Common myeloid progenitor, CD34-positive (primary cell): ENCODE results near the gene FBXW2.
A peak's percentile ranks its signal among the peaks of the same experiment; 100 is the strongest.

Source experiments
- CTCF ChIA-PET: fragments of 350-600 bp; sonication (Branson Sonifier 250); formaldehyde crosslinking; loops from one replicate; lab custom pipeline; 2021; ENCODE audit warnings: antibody characterized with exemption; lab: Charles Lee
- POLR2A ChIA-PET: fragments of 350-600 bp; sonication (Branson Sonifier 250); formaldehyde crosslinking; loops from one replicate; lab custom pipeline; 2021; ENCODE audit warnings: antibody characterized with exemption; lab: Charles Lee
- DNase-seq, 3 donors: peaks; one replicate each; pipeline versions ENCODE4 v3.0.0 to v3.0.0-alpha.2; 2013
- H3K27ac ChIP-seq, 2 experiments: 1 replicate in 1 of 2; 2 replicates in 1 of 2; pipeline ENCODE4 v1.7.0; 2013; ENCODE audit warnings: inconsistent platforms in 2 of 2, low read length in 2 of 2, mild to moderate bottlenecking in 2 of 2, low read depth in 1 of 2, moderate library complexity in 1 of 2; ENCODE audit not compliant: severe bottlenecking in 2 of 2, insufficient read depth in 1 of 2, poor library complexity in 1 of 2
- H3K27me3 ChIP-seq, 5 experiments: replicated peaks in 2 of 5; 1 replicate in 3 of 5; 2 replicates in 2 of 5; pipeline versions ENCODE4 v1.6.1 to v1.7.0; 2013; ENCODE audit warnings: low read length in 4 of 5, mild to moderate bottlenecking in 2 of 5, moderate library complexity in 2 of 5, inconsistent platforms in 1 of 5; ENCODE audit not compliant: insufficient read depth in 5 of 5, control insufficient read depth in 4 of 5
- H3K36me3 ChIP-seq, 4 experiments: 1 replicate in 2 of 4; 2 replicates in 2 of 4; pipeline versions ENCODE4 v1.6.1 to v1.7.0; 2013; ENCODE audit warnings: low read length in 3 of 4, control low read depth in 1 of 4, mild to moderate bottlenecking in 1 of 4; ENCODE audit not compliant: control insufficient read depth in 4 of 4, insufficient read depth in 4 of 4
- H3K4me1 ChIP-seq, 4 experiments: 1 replicate in 3 of 4; 2 replicates in 1 of 4; pipeline versions ENCODE4 v1.6.1 to v1.7.1; 2013; ENCODE audit warnings: low read length in 3 of 4, mild to moderate bottlenecking in 3 of 4, control low read depth in 1 of 4, inconsistent platforms in 1 of 4, moderate library complexity in 1 of 4; ENCODE audit not compliant: control insufficient read depth in 4 of 4, insufficient read depth in 4 of 4; ENCODE audit errors: control extremely low read depth in 1 of 4
- H3K4me3 ChIP-seq, 7 experiments: 1 replicate in 4 of 7; 2 replicates in 3 of 7; pipeline versions ENCODE4 v1.5.1 to v1.7.0; 2013; ENCODE audit warnings: mild to moderate bottlenecking in 7 of 7, low read length in 6 of 7, moderate library complexity in 6 of 7, inconsistent platforms in 2 of 7, low read depth in 2 of 7, control low read depth in 1 of 7; ENCODE audit not compliant: insufficient read depth in 4 of 7, control insufficient read depth in 1 of 7; ENCODE audit errors: extremely low read depth in 1 of 7
- H3K9me3 ChIP-seq, 5 experiments: 1 replicate in 4 of 5; 2 replicates in 1 of 5; pipeline versions ENCODE4 v1.6.1 to v1.7.1; 2013; ENCODE audit warnings: low read length in 4 of 5, mild to moderate bottlenecking in 2 of 5, inconsistent platforms in 1 of 5, low read depth in 1 of 5, moderate library complexity in 1 of 5; ENCODE audit not compliant: control insufficient read depth in 4 of 5, insufficient read depth in 2 of 5; ENCODE audit errors: control extremely low read depth in 1 of 5
- WGBS: methylation state at CpG from one replicate; pipeline ENCODE4 v1.1.5; 2013; ENCODE audit not compliant: insufficient coverage; 5-methylcytosine and 5-hydroxymethylcytosine counted together

Gene FBXW2

DNA sequence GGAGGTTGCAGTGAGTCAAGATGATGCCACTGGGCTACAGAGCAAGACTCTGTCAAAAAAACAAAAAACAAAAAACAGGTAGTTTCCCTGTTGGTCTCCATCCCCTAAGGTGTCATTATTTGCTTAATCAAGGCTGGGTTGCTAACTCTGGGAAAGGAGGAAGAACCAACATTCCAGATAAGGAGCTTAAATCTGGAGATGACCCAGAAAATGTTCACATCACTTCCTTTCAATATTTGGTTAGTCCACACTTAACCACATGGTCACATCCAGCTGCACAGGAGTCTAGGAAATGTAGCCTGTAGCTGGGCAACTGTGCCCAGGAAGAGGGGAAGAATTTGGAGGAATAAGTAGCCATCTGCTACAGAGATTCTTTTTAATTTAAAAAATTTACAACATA is 53.1 kb downstream of the FBXW2 start:
- Histone ChIP-seq H3K36me3 (no peaks in the 10 kb centered on the region), H3K27me3 (no peaks in the 10 kb centered on the region), H3K9me3 (peaks cover 0 to 2% (median 0%) of the 10 kb centered on the region in 5 experiments), H3K4me3 (no peak overlapping the region), H3K4me1 (peaks cover 4 to 15% (median 7%) of the 10 kb centered on the region in 4 experiments), H3K27ac (no peak overlapping the region)
- ChIA-PET POLR2A (no interaction called here), CTCF (interaction anchor here (0.8 kb wide), 1 partner anchor 13 kb away, joined by 3 read pairs; no protein-coding TSS in a partner anchor)
- no peak for DNase-seq

DNA sequence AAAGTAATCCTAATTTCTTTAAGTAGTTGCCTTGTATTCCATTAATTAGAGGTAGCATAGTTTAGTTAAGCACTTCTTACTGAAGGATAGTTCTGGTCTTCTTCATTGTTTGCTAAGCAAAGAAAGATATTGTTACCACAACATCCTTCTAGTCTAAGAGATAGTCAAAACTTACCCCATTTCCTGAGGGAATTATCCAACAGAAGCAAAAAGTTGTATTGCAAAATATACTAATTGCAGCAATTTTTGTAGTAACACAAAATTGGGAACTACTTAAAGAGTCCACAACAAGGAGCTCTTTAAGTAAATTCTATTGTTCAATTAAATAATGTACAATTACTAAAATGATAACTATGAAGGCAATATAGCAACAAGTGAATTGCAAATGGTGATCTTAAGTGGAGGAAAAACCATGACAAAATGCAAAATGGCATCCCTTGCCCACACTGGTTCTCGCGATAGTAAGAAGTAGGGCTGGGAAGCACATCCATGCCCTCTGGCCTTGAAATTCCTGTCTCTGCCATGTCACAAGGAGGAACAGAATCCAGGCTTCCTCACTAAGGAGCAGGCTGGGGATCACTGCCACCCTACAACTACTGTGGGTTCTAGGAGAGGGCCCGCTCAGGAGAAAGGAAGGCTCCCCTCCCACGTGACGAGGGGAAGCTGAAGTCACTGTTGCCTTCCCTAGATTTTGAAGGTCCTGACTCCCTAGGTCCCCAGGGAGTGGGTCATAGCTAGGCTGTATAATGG is 55.6 kb downstream of the FBXW2 start:
- POLR2A ChIA-PET, result no interaction called here
- WGBS, result 100% methylated on average over 4 of the region's 5 CpGs
- DNase-seq, result no peak
- Histone ChIP-seq H3K27ac (no peak overlapping the region), H3K36me3 (no peaks in the 10 kb centered on the region), H3K9me3 (peaks cover 0 to 2% (median 0%) of the 10 kb centered on the region in 5 experiments), H3K4me3 (no peak overlapping the region), H3K4me1 (peaks cover 10 to 24% (median 15%) of the 10 kb centered on the region in 4 experiments), H3K27me3 (no peaks in the 10 kb centered on the region)
- CTCF ChIA-PET, result no interaction called here

DNA sequence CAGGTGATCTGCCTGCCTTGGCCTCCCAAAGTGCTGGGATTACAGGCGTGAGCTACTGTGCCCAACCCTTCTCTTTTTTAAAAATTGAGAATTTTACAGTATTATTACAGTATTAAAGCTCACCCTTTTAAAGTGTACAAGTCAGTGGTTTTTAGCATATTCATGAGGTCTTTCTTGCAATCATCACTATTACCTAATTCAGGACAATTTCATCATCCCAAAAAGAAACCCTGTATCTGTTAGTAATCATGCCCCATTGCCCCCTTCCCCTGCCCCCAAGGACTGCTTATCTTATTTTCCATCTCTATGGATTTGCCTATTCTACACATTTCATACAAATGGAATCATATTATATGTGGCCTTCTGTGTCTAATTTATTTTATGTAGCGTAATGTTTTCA is 56.3 kb downstream of the FBXW2 start:
- no CpG with 5 or more reads among the region's 2 CpGs for WGBS
- ChIA-PET CTCF (interaction anchor here (1.0 kb wide), 1 partner anchor 117 kb away, joined by 3 read pairs; no protein-coding TSS in a partner anchor), POLR2A (interaction anchor here (0.5 kb wide), 1 partner anchor 33 kb away, joined by 3 read pairs; no protein-coding TSS in a partner anchor)
- H3K36me3 ChIP-seq, result no peaks in the 10 kb centered on the region
- no peak for DNase-seq
- H3K9me3 ChIP-seq, result peaks cover 0 to 2% (median 0%) of the 10 kb centered on the region in 5 experiments
- no peaks in the 10 kb centered on the region for H3K27me3 ChIP-seq
- no peak overlapping the region for H3K4me3 ChIP-seq
- H3K4me1 ChIP-seq, result peaks cover 10 to 24% (median 15%) of the 10 kb centered on the region in 4 experiments
- no peak overlapping the region for H3K27ac ChIP-seq

DNA sequence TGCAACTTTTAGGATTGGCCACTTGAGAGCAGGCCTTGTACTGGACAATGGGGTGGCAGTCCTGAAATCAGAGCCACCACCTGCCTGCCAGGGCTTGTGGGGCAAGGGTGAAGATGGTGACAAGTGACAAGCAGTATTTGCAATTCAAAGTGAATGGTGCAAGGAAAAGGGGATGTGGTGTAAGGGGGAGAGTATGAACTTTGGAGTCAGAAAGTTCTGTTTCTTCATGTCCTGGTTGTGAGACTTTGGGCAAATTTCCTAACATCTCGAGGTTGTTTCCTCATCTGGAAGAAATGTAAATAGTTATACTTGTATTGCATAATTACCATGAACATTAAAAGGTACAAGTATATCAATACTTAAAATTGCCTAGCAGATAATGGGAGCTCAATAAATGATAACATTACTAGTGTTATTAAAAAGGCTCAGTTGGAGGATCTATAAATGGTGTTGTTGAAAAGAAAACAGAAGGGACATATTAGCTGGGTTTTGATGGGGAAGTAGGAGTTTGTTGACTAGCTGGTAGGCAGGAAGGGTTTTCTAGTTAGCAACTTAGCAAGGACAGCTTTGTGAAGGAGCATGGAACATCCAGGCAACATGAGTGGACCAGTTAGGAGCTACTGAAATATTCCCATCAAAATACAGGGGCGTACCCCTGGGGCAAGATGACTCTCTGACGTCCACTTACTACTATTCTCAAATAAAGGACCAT is 57.6 kb downstream of the FBXW2 start:
- DNase-seq, result peak in 2 of 3 donors; percentile 77 to 83
- 93% methylated on average over 2 of the region's 3 CpGs for WGBS
- H3K4me3 ChIP-seq, result no peak overlapping the region
- ChIA-PET POLR2A (no interaction called here), CTCF (interaction anchor here (1.0 to 1.3 kb wide), 5 partner anchors 18 to 324 kb away, joined by 3 to 5 read pairs (median 3); no protein-coding TSS in a partner anchor)
- no peaks in the 10 kb centered on the region for H3K27me3 ChIP-seq
- peaks cover 8 to 24% (median 15%) of the 10 kb centered on the region in 4 experiments for H3K4me1 ChIP-seq
- H3K9me3 ChIP-seq, result no peaks in the 10 kb centered on the region
- no peaks in the 10 kb centered on the region for H3K36me3 ChIP-seq
- H3K27ac ChIP-seq, result peak overlapping the region in 1 of 2 experiments; percentile 10

DNA sequence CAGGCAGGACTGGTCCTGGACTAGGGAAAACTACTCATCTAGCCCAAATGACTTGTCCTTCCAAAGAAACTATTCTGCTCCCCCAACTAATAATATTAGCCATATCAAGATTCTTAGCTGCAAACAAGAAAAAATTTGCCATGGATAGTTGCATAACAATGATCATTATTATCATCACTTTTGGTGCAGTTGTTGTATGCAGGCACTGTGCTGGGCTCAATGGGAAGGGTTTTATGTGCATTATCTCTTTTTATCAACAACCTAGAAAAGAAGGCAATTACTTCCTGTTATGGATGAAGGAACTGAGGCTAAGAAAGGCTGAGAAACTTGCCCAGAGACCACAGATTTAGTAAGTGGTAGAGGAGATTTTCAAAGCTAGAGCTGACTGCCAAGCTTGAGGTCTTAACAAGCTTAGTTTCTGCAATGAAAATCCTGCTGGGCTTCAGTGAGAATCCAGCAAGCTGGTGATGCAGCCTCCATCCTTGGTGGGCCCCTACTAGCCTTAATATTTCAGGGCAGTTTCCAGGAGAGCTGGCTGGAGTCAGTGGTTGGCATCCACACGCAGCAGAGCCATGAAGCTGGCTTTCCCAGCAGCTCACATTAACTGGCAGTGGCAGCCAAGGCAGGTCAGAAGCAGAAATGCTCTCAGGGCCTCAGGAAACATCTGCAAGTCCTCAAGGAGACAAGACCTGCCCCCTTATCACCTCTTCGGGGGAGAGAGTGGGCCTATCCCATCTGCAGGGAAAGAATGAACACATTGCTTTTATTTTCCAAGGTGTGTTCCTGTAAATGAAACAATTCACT is 58.4 kb downstream of the FBXW2 start:
- no peaks in the 10 kb centered on the region for H3K27me3 ChIP-seq
- peak in 2 of 3 donors; percentile 65 to 77 for DNase-seq
- CTCF ChIA-PET, result interaction anchor here (0.6 to 1.3 kb wide), 5 partner anchors 17 to 325 kb away, joined by 3 to 5 read pairs (median 3); no protein-coding TSS in a partner anchor
- POLR2A ChIA-PET, result no interaction called here
- H3K36me3 ChIP-seq, result no peaks in the 10 kb centered on the region
- peaks cover 8 to 26% (median 15%) of the 10 kb centered on the region in 4 experiments for H3K4me1 ChIP-seq
- H3K27ac ChIP-seq, result peak overlapping the region in 1 of 2 experiments; percentile 10
- H3K9me3 ChIP-seq, result no peaks in the 10 kb centered on the region
- WGBS, result no CpG with 5 or more reads among the region's 2 CpGs
- no peak overlapping the region for H3K4me3 ChIP-seq

DNA sequence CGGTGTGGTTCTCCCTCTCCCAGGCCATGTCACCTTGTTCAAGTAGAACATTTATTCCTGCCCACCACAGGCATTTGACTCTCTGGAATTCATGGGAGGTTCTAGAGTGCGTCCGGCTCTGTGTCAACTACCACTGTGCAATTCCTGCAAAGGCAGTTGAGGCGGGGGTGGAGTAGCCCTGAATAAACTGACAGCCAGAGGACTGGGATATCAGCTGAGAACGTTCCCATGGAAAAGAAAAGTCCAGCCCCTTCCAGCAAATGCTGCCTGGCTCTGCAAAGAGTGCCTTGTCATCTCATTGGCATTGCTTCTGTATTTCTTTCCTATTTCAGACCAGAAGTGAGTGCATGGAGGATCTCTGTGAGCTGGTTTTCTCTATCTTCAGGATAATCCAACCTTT is 60.0 kb downstream of the FBXW2 start:
- Histone ChIP-seq H3K27ac (no peak overlapping the region), H3K4me1 (peaks cover 8 to 31% (median 20%) of the 10 kb centered on the region in 4 experiments), H3K4me3 (no peak overlapping the region), H3K9me3 (no peaks in the 10 kb centered on the region), H3K27me3 (no peaks in the 10 kb centered on the region), H3K36me3 (no peaks in the 10 kb centered on the region)
- CTCF ChIA-PET, result no interaction called here
- no peak for DNase-seq
- WGBS, result 97% methylated on average over 5 of the region's 5 CpGs
- POLR2A ChIA-PET, result no interaction called here
